ENCODE results near the gene HYI.
"Not testable (repeated sequence)": the region's sequence is repeated elsewhere in the genome, so short reads cannot be mapped to it uniquely, and the experiment has no call there.

The HYI gene

GRCh38 chr1:43426221-43426620 lies 27.5 kb downstream of the HYI start:
- no peak for DNase-seq

GRCh38 chr1:43425045-43425444 lies 28.7 kb downstream of the HYI start:
- DNase-seq = no peak

DNA sequence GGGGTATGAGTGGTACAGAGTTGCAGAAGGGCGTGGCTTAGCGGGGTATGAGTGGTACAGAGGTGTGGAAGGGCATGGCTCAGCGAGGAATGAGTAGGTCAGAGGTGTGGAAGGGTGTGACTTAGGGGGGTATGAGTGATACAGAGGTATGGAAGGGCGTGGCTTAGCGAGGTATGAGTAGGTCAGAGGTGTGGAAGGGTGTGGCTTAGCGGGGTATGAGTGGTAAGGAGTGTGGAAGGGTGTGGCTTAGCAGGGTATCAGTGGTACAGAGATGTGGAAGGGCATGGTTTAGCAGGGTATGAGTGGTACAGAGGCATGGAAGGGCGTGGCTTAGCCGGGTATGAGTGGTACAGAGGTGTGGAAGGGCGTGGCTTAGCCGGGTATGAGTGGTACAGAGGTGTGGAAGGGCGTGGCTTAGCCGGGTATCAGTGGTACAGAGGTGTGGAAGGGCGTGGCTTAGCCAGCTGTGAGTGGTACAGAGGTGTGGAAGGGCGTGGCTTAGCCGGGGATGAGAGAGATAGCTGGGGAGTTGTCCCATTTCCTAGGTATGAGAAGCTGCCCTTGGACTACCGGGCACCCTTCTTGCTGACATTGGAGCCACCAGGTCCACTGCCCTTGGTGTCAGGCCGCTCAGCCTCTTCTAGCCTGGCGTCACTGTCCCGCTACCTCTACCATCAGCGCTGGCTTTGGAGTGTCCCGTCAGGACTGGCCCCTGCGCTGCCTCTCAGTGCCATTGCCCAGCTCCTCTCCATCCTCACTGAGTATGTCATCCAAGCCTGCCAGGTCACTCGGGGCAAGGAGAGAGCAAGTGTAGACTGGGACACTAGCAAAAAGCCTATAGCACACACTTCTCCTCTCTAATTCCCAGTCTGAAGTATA lies 29.8 kb downstream of the HYI start:
- no peak for DNase-seq

DNA sequence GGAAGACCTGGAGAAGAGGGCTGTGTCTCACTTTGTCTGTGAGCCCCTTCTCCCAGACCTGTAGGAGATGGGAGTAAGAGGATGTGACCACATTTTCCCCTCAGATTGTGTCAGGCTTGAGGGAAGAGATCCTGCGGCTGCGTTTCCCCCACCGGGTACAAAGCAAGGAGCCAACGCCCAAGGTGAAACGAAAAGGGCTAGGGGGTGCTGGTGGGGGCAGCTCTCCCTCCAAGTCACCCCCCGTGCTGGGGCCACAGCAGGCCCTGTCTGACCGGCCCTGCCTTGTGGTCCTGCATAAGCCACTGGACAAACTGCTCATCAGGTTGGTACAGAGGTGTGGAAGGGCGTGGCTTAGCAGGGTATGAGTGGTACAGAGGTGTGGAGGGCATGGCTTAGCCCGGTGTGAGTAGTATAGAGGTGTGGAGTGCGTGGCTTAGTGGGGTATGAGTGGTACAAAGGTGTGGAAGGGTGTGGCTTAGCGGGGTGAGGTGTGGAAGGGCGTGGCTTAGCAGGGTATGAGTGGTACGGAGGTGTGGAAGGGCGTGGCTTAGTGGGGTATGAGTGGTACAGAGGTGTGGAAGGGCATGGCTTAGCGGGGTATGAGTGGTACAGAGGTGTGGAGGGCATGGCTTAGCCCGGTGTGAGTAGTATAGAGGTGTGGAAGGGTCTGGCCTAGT lies 30.6 kb downstream of the HYI start:
- no peak for DNase-seq

DNA sequence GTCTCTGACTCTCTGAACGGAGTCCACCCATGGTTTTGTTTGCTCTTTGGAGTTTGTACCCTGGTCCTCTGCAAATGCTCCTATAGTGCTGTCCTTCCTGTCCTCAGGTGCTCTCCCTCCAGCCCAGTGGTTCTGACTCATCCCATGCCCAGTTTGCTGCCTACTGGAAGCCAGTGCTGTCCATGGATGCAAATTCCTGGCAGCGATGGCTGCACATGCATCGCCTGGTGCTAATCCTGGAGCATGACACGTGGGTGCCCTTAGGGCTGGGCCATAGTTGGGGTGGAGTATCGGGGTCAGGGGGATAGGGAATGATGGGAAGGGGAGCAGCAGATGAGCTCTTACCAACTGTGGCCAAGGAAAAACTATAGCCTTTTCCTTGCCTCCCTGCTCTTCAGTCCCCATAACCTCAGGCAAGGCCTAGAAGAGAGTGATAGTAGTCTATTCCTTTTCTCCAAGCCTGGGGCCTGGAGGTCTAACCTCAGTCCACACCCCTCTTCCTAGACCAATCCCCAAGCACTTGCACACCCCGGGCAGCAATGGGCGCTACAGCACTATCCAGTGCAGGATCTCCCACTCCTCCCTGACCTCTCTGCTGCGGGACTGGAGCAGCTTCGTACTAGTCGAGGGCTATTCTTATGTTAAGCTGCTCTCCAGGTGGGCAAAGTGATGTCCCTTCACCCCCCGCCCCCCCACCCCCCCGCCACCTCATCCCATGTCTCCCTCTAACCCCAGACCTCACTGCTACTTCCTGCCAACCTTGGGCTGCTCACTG lies 31.6 kb downstream of the HYI start:
- no peak for DNase-seq

DNA sequence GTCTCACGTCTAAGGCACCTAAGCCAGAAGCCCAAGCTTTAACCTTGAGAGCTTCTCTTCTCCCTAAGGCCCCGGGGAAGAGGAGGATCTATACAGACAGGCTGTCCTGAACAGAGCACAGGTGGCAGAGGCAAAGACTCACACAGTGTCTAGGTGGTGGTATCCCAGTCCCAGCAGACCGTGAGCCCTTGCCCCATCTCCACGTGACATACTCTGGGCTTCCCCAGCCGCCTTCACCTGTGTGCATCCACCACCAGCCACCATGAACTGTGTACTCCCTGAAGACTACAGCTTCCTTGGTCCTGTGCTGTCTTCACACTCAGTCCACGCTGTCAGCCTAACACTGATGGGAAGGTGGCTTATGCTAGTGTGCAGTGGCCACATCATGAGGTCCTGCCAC lies 32.3 kb downstream of the HYI start:
- DNase-seq = no peak

DNA sequence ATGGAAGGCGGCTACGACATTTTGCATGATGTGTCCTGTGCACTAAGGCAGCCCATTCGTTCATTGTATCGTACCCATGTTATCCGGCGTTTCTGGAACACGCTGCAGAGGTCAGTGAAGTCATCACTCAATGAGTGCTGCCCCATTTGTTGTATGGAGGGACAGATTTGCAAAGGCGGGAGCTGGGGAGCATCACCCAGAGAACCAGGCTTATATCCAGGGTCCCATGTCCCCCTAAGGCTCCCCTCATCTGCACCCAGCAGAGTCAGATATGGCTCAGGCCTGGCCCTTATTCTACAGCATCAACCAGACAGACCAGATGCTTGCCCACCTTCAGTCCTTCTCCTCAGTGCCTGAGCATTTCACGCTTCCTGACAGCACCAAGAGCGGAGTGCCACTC lies 32.9 kb downstream of the HYI start:
- DNase-seq = no peak

- no peak for DNase-seq
Measured at GRCh38 chr1:43419627-43420425, 33.9 kb downstream of the HYI start.

DNA sequence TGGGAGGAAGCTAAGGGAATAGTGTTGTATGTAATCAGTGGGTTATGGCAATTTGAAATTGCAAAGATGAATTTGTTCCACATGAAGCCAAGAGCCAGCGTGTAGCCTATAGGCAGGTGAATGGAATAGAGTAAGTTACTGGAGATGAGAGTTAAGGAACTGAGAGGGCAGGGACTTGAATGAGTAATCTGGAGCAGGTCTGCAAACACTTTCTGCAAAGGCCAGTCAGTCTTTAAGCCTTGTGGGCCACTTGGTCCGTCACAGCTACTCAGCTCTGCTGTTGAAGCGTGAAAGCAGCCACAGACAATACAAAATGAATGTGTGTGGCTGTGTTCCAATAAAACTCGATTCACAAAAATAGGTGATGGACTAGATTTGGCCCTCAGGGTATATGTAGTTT lies 34.9 kb downstream of the HYI start:
- no peak for DNase-seq

DNA sequence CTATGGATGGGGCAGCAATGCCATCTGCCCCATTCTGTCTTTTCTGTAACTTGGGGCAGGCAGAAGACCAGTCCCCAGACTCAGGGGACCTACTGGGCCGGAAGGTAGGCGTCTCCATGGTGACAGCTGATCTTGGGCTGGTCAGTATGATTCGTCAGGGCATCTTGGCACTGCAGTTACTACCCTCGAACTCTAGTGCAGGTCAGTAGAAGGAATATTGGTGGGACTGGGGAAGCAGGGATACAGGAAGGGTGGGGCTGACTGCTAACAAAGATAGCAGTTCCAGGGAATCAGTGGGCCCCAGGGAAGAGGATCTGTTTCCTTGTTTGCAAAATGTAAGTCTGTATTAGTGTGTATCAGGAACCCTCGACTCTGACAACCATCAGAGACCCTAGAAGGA lies 37.8 kb downstream of the HYI start:
- DNase-seq = no peak

DNA sequence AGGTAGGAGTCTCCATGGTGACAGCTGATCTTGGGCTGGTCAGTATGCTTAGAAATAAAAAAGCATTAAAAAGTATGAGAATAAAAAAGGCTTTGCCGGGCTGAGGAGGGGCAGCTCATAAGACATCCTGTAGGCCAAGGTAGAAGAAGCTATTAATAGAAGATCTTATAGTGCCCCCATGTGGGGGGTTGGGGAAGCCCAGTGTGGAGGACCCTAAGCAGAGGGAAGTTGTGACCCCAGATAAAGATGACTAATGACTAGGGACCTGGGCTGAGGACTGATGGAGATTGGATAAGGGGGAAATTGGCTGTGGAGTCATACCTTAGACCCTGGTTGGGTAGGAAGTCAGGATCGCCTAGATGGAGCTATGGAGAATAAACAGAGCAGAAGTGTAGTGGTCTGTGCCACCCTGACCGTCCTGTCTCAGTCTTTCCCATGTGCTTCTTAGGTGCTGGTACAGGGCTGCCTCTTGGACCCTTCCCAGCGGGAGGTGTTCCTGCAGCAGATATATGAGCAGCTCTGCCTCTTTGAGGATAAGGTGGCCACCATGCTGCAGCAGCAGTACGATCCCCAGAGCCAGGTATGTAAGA lies 39.0 kb downstream of the HYI start:
- no peak for DNase-seq

DNA sequence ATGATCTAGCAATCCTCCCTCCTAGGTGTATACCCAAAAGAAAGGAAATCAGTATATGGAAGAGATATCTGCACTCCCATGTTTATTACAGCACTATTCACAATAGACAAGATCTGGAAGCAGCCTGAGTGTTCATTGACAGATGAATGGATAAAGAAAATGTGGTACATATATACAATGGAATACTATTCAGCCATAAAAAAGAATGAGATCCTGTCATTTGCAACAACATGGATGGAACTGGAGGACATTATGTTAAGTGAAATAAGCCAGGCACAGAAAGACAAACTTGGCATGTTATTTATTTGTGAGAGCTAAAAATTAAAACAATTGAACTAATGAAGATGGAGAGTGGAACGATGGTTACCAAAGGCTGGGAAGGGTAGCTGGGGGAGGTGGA lies 40.3 kb downstream of the HYI start:
- not testable (repeated sequence) for DNase-seq

- no peak for DNase-seq
Measured at GRCh38 chr1:43410571-43410970, 43.2 kb downstream of the HYI start.

DNA sequence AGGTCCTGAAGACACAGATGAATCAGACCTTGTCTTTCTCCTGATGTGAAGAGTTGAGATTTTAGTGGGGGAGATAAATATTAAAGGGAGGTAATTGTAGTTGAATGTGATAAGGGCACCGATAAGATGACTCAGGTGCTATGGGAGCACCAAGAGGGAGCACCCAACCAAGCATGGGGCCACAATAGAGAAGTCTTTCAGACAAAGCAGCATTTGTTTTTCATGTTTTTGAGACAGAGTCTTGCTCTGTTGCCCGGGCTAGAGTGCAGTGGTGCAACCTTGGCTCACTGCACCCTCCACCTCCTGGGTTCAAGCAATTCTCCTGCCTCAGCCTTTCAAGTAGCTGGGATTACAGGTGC lies 47.9 kb downstream of the HYI start:
- DNase-seq = no peak

GRCh38 chr1:43405219-43405875 lies 48.4 kb downstream of the HYI start:
- no peak for DNase-seq

DNA sequence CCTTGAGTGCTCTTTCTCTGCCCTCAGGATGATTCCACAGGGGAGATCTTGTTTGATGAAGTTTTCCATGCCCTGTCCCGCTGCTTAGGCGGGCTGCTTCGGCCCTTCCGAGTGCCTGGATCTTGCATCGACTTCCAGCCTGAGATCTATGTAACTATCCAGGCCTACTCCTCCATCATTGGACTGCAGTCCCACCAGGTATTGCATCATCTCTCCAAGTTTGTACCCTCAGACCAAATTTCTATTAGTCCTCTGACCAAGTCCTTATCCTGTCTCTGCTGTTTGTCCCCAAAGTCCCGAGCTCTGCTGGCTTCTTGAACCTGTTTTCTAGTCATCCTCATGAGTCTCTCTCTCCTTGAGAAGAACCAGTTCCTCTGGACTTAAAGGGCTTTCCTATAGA lies 49.4 kb downstream of the HYI start:
- DNase-seq = no peak

- no peak for DNase-seq
Measured at GRCh38 chr1:43402089-43402865, 51.5 kb downstream of the HYI start.
